Uterus (tissue), 4 donors: ENCODE measurements around the gene MDK. TPM values are rescaled to one million over a fixed set of nuclear protein-coding genes. Genes with fewer than 3 reads are reported as not detected.

Experiments used
- DNase-seq, 2 donors: peaks; one replicate each; pipeline ENCODE4 v3.0.0-alpha.2; 2019 to 2020
- H3K27ac ChIP-seq, 2 donors: fragments of 200-600 bp; sonication (generic); 1 replicate in 1 of 2; 2 replicates in 1 of 2; pipeline ENCODE4 v1.5.1; 2016 to 2018
- H3K27me3 ChIP-seq, 2 donors: fragments of 200-600 bp; sonication (generic); one replicate each; pipeline ENCODE4 v1.5.1; 2018 to 2019; ENCODE audit warnings: control low read depth in 1 of 2
- H3K36me3 ChIP-seq, 2 donors: fragments of 200-600 bp; sonication (generic); one replicate each; pipeline ENCODE4 v1.5.1; 2019; ENCODE audit warnings: control low read depth in 1 of 2
- H3K4me1 ChIP-seq, 2 donors: fragments of 200-600 bp; sonication (generic); one replicate each; pipeline ENCODE4 v1.5.1; 2018 to 2019; ENCODE audit warnings: control low read depth in 1 of 2
- H3K4me3 ChIP-seq, 2 donors: fragments of 200-600 bp; sonication (generic); 1 replicate in 1 of 2; 2 replicates in 1 of 2; pipeline ENCODE4 v1.5.1; 2018 to 2019; ENCODE audit warnings: mild to moderate bottlenecking in 1 of 2
- H3K9me3 ChIP-seq, 2 donors: fragments of 200-600 bp; sonication (generic); one replicate each; pipeline ENCODE4 v1.5.1; 2019; ENCODE audit warnings: control low read depth in 1 of 2
- POLR2A ChIP-seq, 2 donors: fragments of 450-650 bp; IDR thresholded peaks; one replicate each; pipeline ENCODE4 v1.6.1; 2016; ENCODE audit warnings: antibody characterized with exemption in 2 of 2, mild to moderate bottlenecking in 1 of 2, moderate library complexity in 1 of 2
- intact Hi-C: fragments of 100-400 bp; cut with DNase I; formaldehyde crosslinking; loops from one replicate; pipeline ENCODE4 v1.15.1; 2023; ENCODE audit warnings: low total_unique reads
- total RNA-seq, 4 donors: library from RNA; depleted of rRNA in 3 of 4; stranded (reverse); fragments of >200 nt in 3 of 4; gene quantifications; one replicate each; pipeline versions ENCODE4 v1.1.0 to v1.2.4, GENCODE V29; 2014 to 2023
- TF ChIP-seq, protein P1 (sequence below), 4 experiments: fragments of 200-600 bp in 2 of 4; fragments of 450-650 bp in 2 of 4; sonication (generic) in 2 of 4; IDR thresholded peaks; one replicate each; pipeline ENCODE4 v1.5.1; 2016 to 2019; ENCODE audit warnings: antibody characterized with exemption in 4 of 4, mild to moderate bottlenecking in 2 of 4, moderate library complexity in 1 of 4
- donor health status: DM: yes; HTN: yes; CAD: no.

MDK gene
- total RNA-seq, 4 donors from 2014 or later = 61.7 to 305 (median 103) TPM

DNA sequence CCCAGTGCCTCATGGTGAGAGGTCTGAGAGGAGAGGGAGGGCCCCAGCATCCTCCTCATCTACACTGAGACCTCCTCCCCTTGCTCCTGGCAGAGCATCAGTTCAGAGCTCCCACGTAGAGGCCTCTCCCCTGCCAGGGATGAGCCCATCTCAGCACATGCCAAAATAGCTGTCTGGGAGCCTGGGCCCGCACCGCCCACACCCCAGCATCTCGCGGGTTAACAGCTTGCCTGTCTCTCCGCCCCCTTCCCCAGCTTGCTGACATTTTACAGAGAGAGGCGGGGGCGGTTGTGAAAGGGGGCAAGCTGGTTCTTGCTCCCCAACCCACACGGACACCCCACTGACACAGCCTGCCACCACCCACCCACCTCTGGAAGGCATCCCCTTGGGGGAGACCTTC, 27.8 kb upstream of the MDK start:
- no peaks in the 10 kb centered on the region for H3K36me3 ChIP-seq
- intact Hi-C loops = no loop called here
- H3K27me3 ChIP-seq = no peaks in the 10 kb centered on the region
- TF ChIP-seq, protein P1, sequence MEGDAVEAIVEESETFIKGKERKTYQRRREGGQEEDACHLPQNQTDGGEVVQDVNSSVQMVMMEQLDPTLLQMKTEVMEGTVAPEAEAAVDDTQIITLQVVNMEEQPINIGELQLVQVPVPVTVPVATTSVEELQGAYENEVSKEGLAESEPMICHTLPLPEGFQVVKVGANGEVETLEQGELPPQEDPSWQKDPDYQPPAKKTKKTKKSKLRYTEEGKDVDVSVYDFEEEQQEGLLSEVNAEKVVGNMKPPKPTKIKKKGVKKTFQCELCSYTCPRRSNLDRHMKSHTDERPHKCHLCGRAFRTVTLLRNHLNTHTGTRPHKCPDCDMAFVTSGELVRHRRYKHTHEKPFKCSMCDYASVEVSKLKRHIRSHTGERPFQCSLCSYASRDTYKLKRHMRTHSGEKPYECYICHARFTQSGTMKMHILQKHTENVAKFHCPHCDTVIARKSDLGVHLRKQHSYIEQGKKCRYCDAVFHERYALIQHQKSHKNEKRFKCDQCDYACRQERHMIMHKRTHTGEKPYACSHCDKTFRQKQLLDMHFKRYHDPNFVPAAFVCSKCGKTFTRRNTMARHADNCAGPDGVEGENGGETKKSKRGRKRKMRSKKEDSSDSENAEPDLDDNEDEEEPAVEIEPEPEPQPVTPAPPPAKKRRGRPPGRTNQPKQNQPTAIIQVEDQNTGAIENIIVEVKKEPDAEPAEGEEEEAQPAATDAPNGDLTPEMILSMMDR (IDR thresholded peaks at IDR 0.05) = no peak
- TF ChIP-seq POLR2A (IDR thresholded peaks at IDR 0.05) = no peak
- peaks cover 0 to 6% of the 10 kb centered on the region in 2 donors for H3K4me1 ChIP-seq
- no peak overlapping the region for H3K4me3 ChIP-seq
- peak in 1 of 2 donors; percentile 50 for DNase-seq
- peak overlapping the region; percentile 4 to 7 for H3K27ac ChIP-seq
- no peaks in the 10 kb centered on the region for H3K9me3 ChIP-seq

DNA sequence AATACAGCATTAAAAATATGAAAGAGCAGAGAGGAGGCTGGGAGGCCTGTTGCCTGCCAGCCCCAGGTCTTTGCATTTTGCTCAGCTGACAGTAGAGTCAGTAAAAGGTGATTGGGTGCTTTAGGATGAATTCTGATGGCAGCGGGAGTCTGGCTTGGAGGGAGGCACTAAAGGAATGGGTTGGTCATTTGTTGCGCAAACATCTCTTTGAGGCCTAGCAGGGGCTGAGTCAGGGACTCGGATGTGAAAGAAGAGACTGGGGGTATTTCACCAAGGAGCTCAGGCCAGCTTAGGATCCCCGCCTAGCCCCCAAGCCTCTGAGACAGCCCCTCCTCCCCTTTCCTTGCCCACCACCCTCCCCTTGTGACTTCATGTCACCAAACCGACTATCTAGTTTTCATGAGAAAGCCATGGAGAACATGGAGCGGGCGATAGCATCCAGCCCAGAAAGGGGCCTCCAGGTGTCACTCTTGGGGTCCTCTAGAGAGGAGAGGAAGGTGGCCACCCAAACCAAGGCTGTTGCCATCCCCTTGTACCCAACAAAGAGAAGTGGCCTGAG, 24.5 kb upstream of the MDK start:
- H3K9me3 ChIP-seq = no peaks in the 10 kb centered on the region
- H3K4me3 ChIP-seq = no peak overlapping the region
- intact Hi-C loops = no loop called here
- H3K36me3 ChIP-seq = no peaks in the 10 kb centered on the region
- H3K4me1 ChIP-seq = peaks cover 0 to 11% of the 10 kb centered on the region in 2 donors
- DNase-seq = no peak
- no peaks in the 10 kb centered on the region for H3K27me3 ChIP-seq
- no peak overlapping the region for H3K27ac ChIP-seq
- TF ChIP-seq POLR2A (IDR thresholded peaks at IDR 0.05) = no peak
- TF ChIP-seq, protein P1 (IDR thresholded peaks at IDR 0.05) = no peak

DNA sequence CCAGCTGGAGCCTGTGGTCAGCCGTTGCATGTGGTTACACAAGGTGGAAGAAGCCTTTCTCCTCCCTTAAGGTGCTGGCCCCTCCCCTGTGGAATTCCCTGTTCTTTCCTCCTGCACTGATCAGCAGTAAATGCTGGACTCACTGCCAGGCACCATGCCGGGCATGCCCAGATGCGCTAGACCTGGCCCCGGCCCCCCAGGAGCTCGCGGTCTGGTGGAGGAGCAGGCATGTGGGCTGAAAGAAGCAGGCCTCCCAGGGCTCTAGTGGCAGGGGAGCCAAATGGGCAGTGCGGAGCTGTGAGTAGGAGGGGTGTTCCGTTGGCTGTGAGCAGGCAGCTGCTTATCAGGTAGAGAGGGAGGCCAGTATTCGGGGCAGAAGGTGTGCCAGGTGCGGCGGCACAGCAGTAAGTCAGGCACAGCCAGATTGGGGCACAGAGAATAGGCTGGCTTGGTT, 24.0 kb upstream of the MDK start:
- Histone ChIP-seq H3K4me1 (peaks cover 0 to 7% of the 10 kb centered on the region in 2 donors), H3K4me3 (no peak overlapping the region), H3K27ac (no peak overlapping the region), H3K27me3 (no peaks in the 10 kb centered on the region), H3K9me3 (no peaks in the 10 kb centered on the region), H3K36me3 (no peaks in the 10 kb centered on the region)
- no peak for DNase-seq
- no peak for TF ChIP-seq POLR2A (IDR thresholded peaks at IDR 0.05)
- TF ChIP-seq, protein P1 (IDR thresholded peaks at IDR 0.05) = no peak
- intact Hi-C loops = no loop called here

DNA sequence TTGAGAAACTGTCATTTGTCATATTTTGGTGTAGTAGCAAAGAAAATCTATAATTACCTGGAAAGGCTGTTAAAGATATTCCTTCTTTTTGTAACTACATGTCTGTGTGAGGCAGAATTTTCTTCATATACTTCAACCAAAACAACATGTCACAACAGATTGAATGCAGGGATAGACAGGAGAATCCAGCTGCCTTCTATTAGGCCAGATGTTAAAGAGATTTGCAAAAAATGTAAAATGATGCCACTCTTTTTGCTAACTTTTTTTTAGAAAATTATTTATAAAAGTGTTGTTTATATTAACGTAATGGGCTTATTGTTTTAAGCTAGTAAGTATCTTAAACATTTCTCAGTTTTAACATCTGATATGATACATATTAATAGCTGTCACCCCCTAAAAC, 21.5 kb upstream of the MDK start:
- H3K4me1 ChIP-seq = peaks cover 0 to 7% of the 10 kb centered on the region in 2 donors
- no peak overlapping the region for H3K4me3 ChIP-seq
- H3K9me3 ChIP-seq = no peaks in the 10 kb centered on the region
- H3K27ac ChIP-seq = no peak overlapping the region
- intact Hi-C loops = no loop called here
- no peaks in the 10 kb centered on the region for H3K27me3 ChIP-seq
- H3K36me3 ChIP-seq = no peaks in the 10 kb centered on the region
- TF ChIP-seq, protein P1 (IDR thresholded peaks at IDR 0.05) = no peak
- no peak for TF ChIP-seq POLR2A (IDR thresholded peaks at IDR 0.05)
- no peak for DNase-seq

DNA sequence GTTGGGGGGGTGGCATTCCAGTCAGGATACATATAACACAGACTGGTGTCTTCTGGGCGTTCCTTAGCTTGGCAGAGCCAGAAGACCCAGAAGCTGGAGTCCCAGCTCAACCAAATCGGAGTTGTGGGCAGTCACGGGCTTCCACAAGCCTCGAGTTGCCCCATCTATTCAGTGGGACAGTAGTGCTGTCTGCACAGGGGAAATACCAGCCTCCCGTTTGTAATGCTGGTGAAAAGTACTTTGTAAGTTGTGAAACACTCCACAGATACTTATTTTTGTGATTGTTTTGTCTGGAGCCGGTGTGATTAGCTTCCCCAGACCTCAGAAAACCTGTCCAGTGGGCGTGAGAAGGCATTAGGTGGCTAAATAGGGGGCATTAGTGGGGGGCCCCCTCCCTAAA, 20.6 kb upstream of the MDK start:
- no peak overlapping the region for H3K4me3 ChIP-seq
- H3K4me1 ChIP-seq = peaks cover 0 to 7% of the 10 kb centered on the region in 2 donors
- DNase-seq = no peak
- H3K27me3 ChIP-seq = no peaks in the 10 kb centered on the region
- no peaks in the 10 kb centered on the region for H3K9me3 ChIP-seq
- TF ChIP-seq POLR2A (IDR thresholded peaks at IDR 0.05) = no peak
- TF ChIP-seq, protein P1 (IDR thresholded peaks at IDR 0.05) = no peak
- H3K27ac ChIP-seq = peak overlapping the region; percentile 58 to 67
- no peaks in the 10 kb centered on the region for H3K36me3 ChIP-seq
- intact Hi-C loops = no loop called here
